Neural progenitor cell (in vitro differentiated cells): ENCODE results near the gene SIX1.

Experiments
- EZH2 ChIP-seq: fragments of 200-600 bp; sonication (generic); IDR thresholded peaks from 2 replicates; pipeline ENCODE4 v1.6.1; 2017; ENCODE audit warnings: antibody characterized with exemption, mild to moderate bottlenecking, moderate library complexity
- TF ChIP-seq, protein P1 (sequence below): fragments of 200-600 bp; sonication (generic); IDR thresholded peaks from 2 replicates; pipeline ENCODE4 v1.5.1; 2017; ENCODE audit warnings: antibody characterized with exemption, mild to moderate bottlenecking

- TF ChIP-seq EZH2: no peak
- TF ChIP-seq, protein P1, sequence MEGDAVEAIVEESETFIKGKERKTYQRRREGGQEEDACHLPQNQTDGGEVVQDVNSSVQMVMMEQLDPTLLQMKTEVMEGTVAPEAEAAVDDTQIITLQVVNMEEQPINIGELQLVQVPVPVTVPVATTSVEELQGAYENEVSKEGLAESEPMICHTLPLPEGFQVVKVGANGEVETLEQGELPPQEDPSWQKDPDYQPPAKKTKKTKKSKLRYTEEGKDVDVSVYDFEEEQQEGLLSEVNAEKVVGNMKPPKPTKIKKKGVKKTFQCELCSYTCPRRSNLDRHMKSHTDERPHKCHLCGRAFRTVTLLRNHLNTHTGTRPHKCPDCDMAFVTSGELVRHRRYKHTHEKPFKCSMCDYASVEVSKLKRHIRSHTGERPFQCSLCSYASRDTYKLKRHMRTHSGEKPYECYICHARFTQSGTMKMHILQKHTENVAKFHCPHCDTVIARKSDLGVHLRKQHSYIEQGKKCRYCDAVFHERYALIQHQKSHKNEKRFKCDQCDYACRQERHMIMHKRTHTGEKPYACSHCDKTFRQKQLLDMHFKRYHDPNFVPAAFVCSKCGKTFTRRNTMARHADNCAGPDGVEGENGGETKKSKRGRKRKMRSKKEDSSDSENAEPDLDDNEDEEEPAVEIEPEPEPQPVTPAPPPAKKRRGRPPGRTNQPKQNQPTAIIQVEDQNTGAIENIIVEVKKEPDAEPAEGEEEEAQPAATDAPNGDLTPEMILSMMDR: no peak
Measured at GRCh38 chr14:60662982-60663381, 13.7 kb upstream of the SIX1 start.
